LNCAP (cell line): ENCODE results near the gene SIRT2.

ENCODE experiments used
- TF ChIP-seq, protein P1 (sequence below): fragments of 450-650 bp; IDR thresholded peaks from 2 replicates; pipeline ENCODE4 v1.5.1; 2017; ENCODE audit warnings: mild to moderate bottlenecking

Gene SIRT2

DNA sequence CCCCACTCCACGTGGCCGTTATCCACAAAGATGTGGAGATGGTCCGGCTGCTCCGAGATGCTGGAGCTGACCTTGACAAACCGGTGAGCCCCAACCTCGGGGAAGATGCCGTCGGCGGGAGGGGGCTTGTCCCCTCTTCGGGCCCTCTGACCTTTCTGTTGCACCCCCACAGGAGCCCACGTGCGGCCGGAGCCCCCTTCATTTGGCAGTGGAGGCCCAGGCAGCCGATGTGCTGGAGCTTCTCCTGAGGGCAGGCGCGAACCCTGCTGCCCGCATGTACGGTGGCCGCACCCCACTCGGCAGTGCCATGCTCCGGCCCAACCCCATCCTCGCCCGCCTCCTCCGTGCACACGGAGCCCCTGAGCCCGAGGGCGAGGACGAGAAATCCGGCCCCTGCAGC is 7.8 kb upstream of the SIRT2 start:
- TF ChIP-seq, protein P1, sequence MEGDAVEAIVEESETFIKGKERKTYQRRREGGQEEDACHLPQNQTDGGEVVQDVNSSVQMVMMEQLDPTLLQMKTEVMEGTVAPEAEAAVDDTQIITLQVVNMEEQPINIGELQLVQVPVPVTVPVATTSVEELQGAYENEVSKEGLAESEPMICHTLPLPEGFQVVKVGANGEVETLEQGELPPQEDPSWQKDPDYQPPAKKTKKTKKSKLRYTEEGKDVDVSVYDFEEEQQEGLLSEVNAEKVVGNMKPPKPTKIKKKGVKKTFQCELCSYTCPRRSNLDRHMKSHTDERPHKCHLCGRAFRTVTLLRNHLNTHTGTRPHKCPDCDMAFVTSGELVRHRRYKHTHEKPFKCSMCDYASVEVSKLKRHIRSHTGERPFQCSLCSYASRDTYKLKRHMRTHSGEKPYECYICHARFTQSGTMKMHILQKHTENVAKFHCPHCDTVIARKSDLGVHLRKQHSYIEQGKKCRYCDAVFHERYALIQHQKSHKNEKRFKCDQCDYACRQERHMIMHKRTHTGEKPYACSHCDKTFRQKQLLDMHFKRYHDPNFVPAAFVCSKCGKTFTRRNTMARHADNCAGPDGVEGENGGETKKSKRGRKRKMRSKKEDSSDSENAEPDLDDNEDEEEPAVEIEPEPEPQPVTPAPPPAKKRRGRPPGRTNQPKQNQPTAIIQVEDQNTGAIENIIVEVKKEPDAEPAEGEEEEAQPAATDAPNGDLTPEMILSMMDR: no peak

DNA sequence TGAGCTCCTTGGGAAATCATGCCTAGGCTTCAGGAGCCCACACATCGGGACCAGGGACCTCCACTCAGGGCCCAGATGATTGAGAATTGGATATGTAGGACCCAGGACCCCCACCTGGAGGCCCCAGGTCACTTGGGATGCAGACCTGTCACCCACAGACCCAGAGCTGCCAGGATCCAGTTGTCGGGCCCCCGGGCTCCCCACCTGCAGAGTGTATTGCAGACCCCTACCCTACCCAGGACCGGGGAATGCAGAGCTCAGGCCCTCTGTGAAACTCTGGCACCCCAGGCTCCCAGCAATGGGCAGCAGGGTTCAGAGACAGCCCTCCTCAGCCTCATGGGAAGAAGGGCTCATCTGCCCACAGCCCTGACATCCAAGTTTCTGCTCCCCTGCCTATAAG is 6.2 kb upstream of the SIRT2 start:
- TF ChIP-seq, protein P1: no peak

GRCh38 chr19:38904581-38905539 is 5.4 kb upstream of the SIRT2 start:
- TF ChIP-seq, protein P1: no peak

- TF ChIP-seq, protein P1: no peak
Measured at GRCh38 chr19:38901683-38902082, 2.3 kb upstream of the SIRT2 start.

DNA sequence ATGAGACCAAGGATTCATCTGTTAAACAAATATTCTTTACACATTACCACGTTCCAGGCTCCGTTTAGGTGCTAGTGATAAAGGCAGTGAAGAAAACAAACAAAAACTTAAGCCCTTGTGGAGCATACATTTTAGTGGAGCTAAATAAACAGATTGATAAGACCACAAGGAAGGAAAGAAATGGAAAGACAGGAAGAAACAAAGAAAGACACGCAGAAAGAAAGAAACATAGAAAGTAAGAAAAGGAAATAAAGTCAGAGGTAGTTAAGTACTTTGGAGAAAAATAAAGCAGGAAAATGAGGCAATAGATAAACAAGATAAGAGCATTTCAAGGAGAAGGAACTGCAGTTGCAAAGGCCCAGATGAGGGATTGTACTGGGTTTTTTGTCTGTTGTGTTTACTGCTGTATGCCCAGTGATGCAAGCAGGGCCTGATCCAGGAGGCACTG is 1.3 kb upstream of the SIRT2 start:
- TF ChIP-seq, protein P1: no peak

- TF ChIP-seq, protein P1: no peak
Measured at GRCh38 chr19:38900202-38900629, 798 bp upstream of the SIRT2 start.

- TF ChIP-seq, protein P1: no peak
Measured at GRCh38 chr19:38898788-38899446, 501 bp downstream of the SIRT2 start.
